GM19193 (cell line): ENCODE measurements around the gene ILF3.

Experiments used
- POLR2A ChIP-seq: IDR thresholded peaks from 4 replicates; pipeline ENCODE4 v1.6.1; 2011; ENCODE audit not compliant: insufficient read depth, insufficient read length; ENCODE audit errors: extremely low read depth

Gene ILF3

GRCh38 chr19:10655457-10656312 is 1.5 kb downstream of the ILF3 start:
- no peak for TF ChIP-seq POLR2A

- TF ChIP-seq POLR2A = no peak
Measured at GRCh38 chr19:10660346-10660745, 6.2 kb downstream of the ILF3 start.

GRCh38 chr19:10661946-10662345 is 7.8 kb downstream of the ILF3 start:
- no peak for TF ChIP-seq POLR2A

- TF ChIP-seq POLR2A = no peak
Measured at GRCh38 chr19:10662384-10663251, 8.5 kb downstream of the ILF3 start.

GRCh38 chr19:10667867-10668266 is 13.7 kb downstream of the ILF3 start:
- TF ChIP-seq POLR2A = no peak

- no peak for TF ChIP-seq POLR2A
Measured at GRCh38 chr19:10669246-10669645, 15.1 kb downstream of the ILF3 start.

- TF ChIP-seq POLR2A = no peak
Measured at GRCh38 chr19:10670182-10670581, 16.0 kb downstream of the ILF3 start.

GRCh38 chr19:10670876-10671804 is 17.0 kb downstream of the ILF3 start:
- TF ChIP-seq POLR2A = no peak

- TF ChIP-seq POLR2A = no peak
Measured at GRCh38 chr19:10677751-10678150, 23.6 kb downstream of the ILF3 start.

GRCh38 chr19:10678813-10679212 is 24.7 kb downstream of the ILF3 start:
- no peak for TF ChIP-seq POLR2A

GRCh38 chr19:10679743-10680142 is 25.6 kb downstream of the ILF3 start:
- TF ChIP-seq POLR2A = no peak

GRCh38 chr19:10680545-10681135 is 26.5 kb downstream of the ILF3 start:
- no peak for TF ChIP-seq POLR2A

- TF ChIP-seq POLR2A = peak; percentile 1
Measured at GRCh38 chr19:10681658-10682057, 27.5 kb downstream of the ILF3 start.

- TF ChIP-seq POLR2A = peak; percentile 12
Measured at GRCh38 chr19:10682397-10683063, 28.4 kb downstream of the ILF3 start.

- no peak for TF ChIP-seq POLR2A
Measured at GRCh38 chr19:10683064-10683426, 28.9 kb downstream of the ILF3 start.

- TF ChIP-seq POLR2A = no peak
Measured at GRCh38 chr19:10683582-10683981, 29.4 kb downstream of the ILF3 start.
